HEK293 (cell line): ENCODE results near the gene CFAP99.

Source experiments
- MYNN ChIP-seq: fragments of 450-650 bp; formaldehyde crosslinking; IDR thresholded peaks from 2 replicates; pipeline ENCODE4 v1.5.1; 2016; ENCODE audit warnings: missing biosample characterization, missing genetic modification characterization, borderline replicate concordance
- MZF1 ChIP-seq: fragments of 450-650 bp; formaldehyde crosslinking; IDR thresholded peaks from 2 replicates; pipeline ENCODE4 v1.5.1; 2017; ENCODE audit warnings: missing biosample characterization, missing genetic modification characterization, borderline replicate concordance
- SETDB1 ChIP-seq: IDR thresholded peaks from one replicate; pipeline ENCODE4 v1.6.1; 2017; ENCODE audit warnings: mild to moderate bottlenecking, low read length, moderate library complexity, mixed read lengths; ENCODE audit not compliant: insufficient read length
- ZFP41 ChIP-seq: fragments of 450-650 bp; formaldehyde crosslinking; IDR thresholded peaks from 2 replicates; pipeline ENCODE4 v1.5.1; 2016; ENCODE audit warnings: missing biosample characterization, missing genetic modification characterization, borderline replicate concordance
- ZNF366 ChIP-seq: fragments of 450-650 bp; formaldehyde crosslinking; conservative IDR thresholded peaks from 2 replicates; pipeline ENCODE4 v1.5.1; 2016; ENCODE audit warnings: missing biosample characterization, missing genetic modification characterization
- ZNF473 ChIP-seq: fragments of 450-650 bp; formaldehyde crosslinking; IDR thresholded peaks from 2 replicates; pipeline ENCODE4 v1.5.1; 2017; ENCODE audit warnings: missing biosample characterization, missing genetic modification characterization
- ZSCAN30 ChIP-seq: fragments of 450-650 bp; IDR thresholded peaks from 2 replicates; pipeline ENCODE4 v1.5.1; 2018; ENCODE audit warnings: missing biosample characterization, mild to moderate bottlenecking, missing genetic modification characterization, moderate library complexity
- TF ChIP-seq, protein P1 (sequence below): fragments of 450-650 bp; formaldehyde crosslinking; IDR thresholded peaks from 2 replicates; pipeline ENCODE4 v1.5.1; 2016; ENCODE audit warnings: missing biosample characterization, missing genetic modification characterization
- TF ChIP-seq, protein P2 (sequence below): IDR thresholded peaks from 2 replicates; pipeline ENCODE4 v1.6.1; 2011; ENCODE audit warnings: mild to moderate bottlenecking, low read depth, low read length, borderline replicate concordance
- TF ChIP-seq, protein P3 (sequence below): fragments of 450-650 bp; formaldehyde crosslinking; IDR thresholded peaks from 2 replicates; pipeline ENCODE4 v1.5.1; 2016; ENCODE audit warnings: missing biosample characterization, missing genetic modification characterization

DNA sequence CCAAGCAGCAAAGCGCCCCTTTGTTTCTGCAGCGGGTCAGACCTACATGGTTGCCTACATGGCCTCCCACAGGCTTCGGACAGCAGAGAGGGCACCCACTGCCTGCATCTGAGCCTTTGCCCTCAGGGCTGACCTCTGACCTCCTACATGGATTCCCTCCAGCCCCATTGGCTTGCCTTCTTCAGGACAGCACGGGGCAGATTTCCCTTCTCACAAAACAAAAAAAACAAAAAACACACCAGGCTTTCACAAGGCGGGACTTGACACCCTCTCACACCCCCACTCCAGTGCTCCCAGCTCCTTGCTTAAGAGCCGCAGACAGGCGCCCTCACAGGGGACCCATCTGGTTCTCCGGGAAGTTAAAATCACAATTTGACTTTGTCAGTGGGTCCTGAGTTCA is 33.2 kb upstream of the CFAP99 start:
- no peak for TF ChIP-seq ZNF473 (tag by site-specific recombination)
- TF ChIP-seq SETDB1: no peak
- TF ChIP-seq, protein P1, sequence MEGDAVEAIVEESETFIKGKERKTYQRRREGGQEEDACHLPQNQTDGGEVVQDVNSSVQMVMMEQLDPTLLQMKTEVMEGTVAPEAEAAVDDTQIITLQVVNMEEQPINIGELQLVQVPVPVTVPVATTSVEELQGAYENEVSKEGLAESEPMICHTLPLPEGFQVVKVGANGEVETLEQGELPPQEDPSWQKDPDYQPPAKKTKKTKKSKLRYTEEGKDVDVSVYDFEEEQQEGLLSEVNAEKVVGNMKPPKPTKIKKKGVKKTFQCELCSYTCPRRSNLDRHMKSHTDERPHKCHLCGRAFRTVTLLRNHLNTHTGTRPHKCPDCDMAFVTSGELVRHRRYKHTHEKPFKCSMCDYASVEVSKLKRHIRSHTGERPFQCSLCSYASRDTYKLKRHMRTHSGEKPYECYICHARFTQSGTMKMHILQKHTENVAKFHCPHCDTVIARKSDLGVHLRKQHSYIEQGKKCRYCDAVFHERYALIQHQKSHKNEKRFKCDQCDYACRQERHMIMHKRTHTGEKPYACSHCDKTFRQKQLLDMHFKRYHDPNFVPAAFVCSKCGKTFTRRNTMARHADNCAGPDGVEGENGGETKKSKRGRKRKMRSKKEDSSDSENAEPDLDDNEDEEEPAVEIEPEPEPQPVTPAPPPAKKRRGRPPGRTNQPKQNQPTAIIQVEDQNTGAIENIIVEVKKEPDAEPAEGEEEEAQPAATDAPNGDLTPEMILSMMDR (tag by site-specific recombination): no peak
- no peak for TF ChIP-seq MZF1 (tag by site-specific recombination)
- TF ChIP-seq, protein P2, sequence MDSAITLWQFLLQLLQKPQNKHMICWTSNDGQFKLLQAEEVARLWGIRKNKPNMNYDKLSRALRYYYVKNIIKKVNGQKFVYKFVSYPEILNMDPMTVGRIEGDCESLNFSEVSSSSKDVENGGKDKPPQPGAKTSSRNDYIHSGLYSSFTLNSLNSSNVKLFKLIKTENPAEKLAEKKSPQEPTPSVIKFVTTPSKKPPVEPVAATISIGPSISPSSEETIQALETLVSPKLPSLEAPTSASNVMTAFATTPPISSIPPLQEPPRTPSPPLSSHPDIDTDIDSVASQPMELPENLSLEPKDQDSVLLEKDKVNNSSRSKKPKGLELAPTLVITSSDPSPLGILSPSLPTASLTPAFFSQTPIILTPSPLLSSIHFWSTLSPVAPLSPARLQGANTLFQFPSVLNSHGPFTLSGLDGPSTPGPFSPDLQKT: no peak
- no peak for TF ChIP-seq ZSCAN30 (tag by site-specific recombination)
- TF ChIP-seq, protein P3, sequence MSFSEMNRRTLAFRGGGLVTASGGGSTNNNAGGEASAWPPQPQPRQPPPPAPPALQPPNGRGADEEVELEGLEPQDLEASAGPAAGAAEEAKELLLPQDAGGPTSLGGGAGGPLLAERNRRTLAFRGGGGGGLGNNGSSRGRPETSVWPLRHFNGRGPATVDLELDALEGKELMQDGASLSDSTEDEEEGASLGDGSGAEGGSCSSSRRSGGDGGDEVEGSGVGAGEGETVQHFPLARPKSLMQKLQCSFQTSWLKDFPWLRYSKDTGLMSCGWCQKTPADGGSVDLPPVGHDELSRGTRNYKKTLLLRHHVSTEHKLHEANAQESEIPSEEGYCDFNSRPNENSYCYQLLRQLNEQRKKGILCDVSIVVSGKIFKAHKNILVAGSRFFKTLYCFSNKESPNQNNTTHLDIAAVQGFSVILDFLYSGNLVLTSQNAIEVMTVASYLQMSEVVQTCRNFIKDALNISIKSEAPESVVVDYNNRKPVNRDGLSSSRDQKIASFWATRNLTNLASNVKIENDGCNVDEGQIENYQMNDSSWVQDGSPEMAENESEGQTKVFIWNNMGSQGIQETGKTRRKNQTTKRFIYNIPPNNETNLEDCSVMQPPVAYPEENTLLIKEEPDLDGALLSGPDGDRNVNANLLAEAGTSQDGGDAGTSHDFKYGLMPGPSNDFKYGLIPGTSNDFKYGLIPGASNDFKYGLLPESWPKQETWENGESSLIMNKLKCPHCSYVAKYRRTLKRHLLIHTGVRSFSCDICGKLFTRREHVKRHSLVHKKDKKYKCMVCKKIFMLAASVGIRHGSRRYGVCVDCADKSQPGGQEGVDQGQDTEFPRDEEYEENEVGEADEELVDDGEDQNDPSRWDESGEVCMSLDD: no peak
- no peak for TF ChIP-seq ZNF366 (tag by site-specific recombination)
- no peak for TF ChIP-seq MYNN (tag by site-specific recombination)
- TF ChIP-seq ZFP41 (tag by site-specific recombination): no peak
